Nephron (organoid): ENCODE data around the gene IL17RA.

Source experiments
- H3K27ac Mint-ChIP-seq, 3 experiments: 2 replicates each; pipeline ENCODE4 v1.8.0; 2020; ENCODE audit warnings: mixed read lengths in 3 of 3, mild to moderate bottlenecking in 2 of 3, moderate library complexity in 1 of 3
- H3K27me3 Mint-ChIP-seq: 2 replicates; pipeline ENCODE4 v1.8.0; 2021; ENCODE audit warnings: low read depth, mild to moderate bottlenecking, moderate library complexity, mixed read lengths
- H3K36me3 Mint-ChIP-seq: 2 replicates; pipeline ENCODE4 v1.8.0; 2020; ENCODE audit warnings: low read depth, mixed read lengths
- H3K4me1 Mint-ChIP-seq: 2 replicates; pipeline ENCODE4 v1.8.0; 2020; ENCODE audit warnings: mixed read lengths
- H3K4me3 Mint-ChIP-seq, 3 experiments: 2 replicates each; pipeline ENCODE4 v1.8.0; 2020; ENCODE audit warnings: mild to moderate bottlenecking in 3 of 3, mixed read lengths in 3 of 3, moderate library complexity in 2 of 3
- H3K9me3 Mint-ChIP-seq: 2 replicates; pipeline ENCODE4 v1.8.0; 2020; ENCODE audit warnings: mixed read lengths
- CTCF ChIP-seq, 3 experiments: fragments of 200-600 bp; sonication (generic); IDR thresholded peaks; one replicate each; pipeline ENCODE4 v1.5.0; 2021; ENCODE audit warnings: antibody characterized with exemption in 3 of 3; ENCODE audit not compliant: unreplicated experiment in 3 of 3

The IL17RA gene

GRCh38 chr22:17158568-17159503 lies 74.0 kb downstream of the IL17RA start, which contains the start of gene HDHD5:
HDHD5 (minus strand) TSS chr22:17159277; CDS start chr22:17159251, 26 bp downstream.
- no peak for TF ChIP-seq CTCF (IDR thresholded peaks at IDR 0.05; ENCODE audit: unreplicated experiment in 3 of 3)
- Mint-ChIP-seq H3K36me3 (no peaks in the 10 kb centered on the region), H3K27ac (peak within 1 kb of the TSS; percentile 74 to 89 (median 88)), H3K27me3 (no peaks in the 10 kb centered on the region), H3K4me3 (peak within 1 kb of the TSS; percentile 90 to 94 (median 93)), H3K9me3 (no peaks in the 10 kb centered on the region), H3K4me1 (peaks cover 12% of the 10 kb centered on the region)

- peak overlapping the region; percentile 83 to 94 (median 93) for H3K4me3 Mint-ChIP-seq
- H3K4me1 Mint-ChIP-seq: peaks cover 12% of the 10 kb centered on the region
- H3K36me3 Mint-ChIP-seq: no peaks in the 10 kb centered on the region
- TF ChIP-seq CTCF (IDR thresholded peaks at IDR 0.05; ENCODE audit: unreplicated experiment in 3 of 3): no peak
- H3K27me3 Mint-ChIP-seq: no peaks in the 10 kb centered on the region
- H3K9me3 Mint-ChIP-seq: no peaks in the 10 kb centered on the region
- peak overlapping the region; percentile 74 to 88 (median 80) for H3K27ac Mint-ChIP-seq
These were observed 74.7 kb downstream of the IL17RA start for GRCh38 chr22:17159504-17159951.

- Mint-ChIP-seq H3K9me3 (no peaks in the 10 kb centered on the region), H3K27ac (no peak overlapping the region), H3K36me3 (no peaks in the 10 kb centered on the region), H3K4me1 (peaks cover 6% of the 10 kb centered on the region), H3K4me3 (peak overlapping the region; percentile 42 to 48 (median 46)), H3K27me3 (peaks cover 3% of the 10 kb centered on the region)
- no peak for TF ChIP-seq CTCF (IDR thresholded peaks at IDR 0.05; ENCODE audit: unreplicated experiment in 3 of 3)
These were observed 77.2 kb downstream of the IL17RA start for GRCh38 chr22:17161991-17162390.

DNA sequence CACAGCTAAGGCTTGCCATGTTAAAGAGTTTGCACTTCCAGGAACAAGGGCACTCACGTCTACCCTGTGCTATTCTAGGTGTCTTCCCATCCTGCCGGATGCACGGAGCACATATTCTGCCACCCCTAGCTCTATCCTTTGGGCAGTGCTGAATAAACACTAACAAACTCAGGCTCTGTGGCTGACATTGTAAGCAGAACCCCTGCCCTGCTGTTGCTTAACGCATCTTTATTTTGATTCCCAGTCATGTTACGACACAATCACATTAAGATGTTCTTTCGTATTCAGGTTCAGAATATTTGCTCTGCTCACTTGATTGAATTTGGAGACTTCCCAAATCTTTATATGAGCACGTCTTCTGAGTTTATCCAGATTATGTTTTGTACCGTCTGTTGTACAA lies 77.9 kb downstream of the IL17RA start:
- Mint-ChIP-seq H3K27me3 (peaks cover 3% of the 10 kb centered on the region), H3K36me3 (no peaks in the 10 kb centered on the region), H3K27ac (no peak overlapping the region), H3K4me1 (peaks cover 6% of the 10 kb centered on the region), H3K9me3 (no peaks in the 10 kb centered on the region), H3K4me3 (peak overlapping the region in 2 of 3 experiments; percentile 15 to 33)
- no peak for TF ChIP-seq CTCF (IDR thresholded peaks at IDR 0.05; ENCODE audit: unreplicated experiment in 3 of 3)

DNA sequence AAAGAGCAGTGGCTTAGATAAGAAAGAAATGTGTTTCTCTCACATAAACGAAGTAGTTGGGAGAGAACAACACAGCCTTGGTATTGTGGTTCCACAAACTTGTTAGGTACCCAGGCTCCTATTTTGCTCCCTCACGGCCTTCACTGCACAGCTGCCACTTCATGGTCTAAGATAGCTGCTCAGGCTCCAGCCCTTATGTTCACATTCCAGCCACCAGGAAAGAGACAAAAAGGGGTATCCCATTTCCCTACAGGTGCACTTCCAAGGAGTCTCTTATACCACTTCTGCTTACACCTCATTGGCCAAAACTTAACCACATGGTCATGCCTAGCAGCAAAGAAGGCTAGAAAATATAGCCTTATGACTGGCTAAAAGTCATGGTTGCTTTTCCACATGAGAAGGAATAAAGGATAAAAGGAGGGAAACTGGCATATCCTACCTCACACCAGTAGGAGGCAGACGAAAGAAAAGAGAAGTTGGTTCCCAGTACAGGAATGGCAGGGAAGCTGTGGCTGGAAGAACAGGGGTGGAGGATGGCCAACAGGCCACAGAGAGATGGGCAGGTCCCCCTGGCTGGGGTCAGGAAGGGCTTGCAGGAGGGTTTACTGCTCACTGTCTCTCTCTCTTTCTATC lies 79.7 kb downstream of the IL17RA start:
- H3K36me3 Mint-ChIP-seq: no peaks in the 10 kb centered on the region
- peaks cover 6% of the 10 kb centered on the region for H3K4me1 Mint-ChIP-seq
- H3K9me3 Mint-ChIP-seq: no peaks in the 10 kb centered on the region
- no peak overlapping the region for H3K4me3 Mint-ChIP-seq
- no peak overlapping the region for H3K27ac Mint-ChIP-seq
- TF ChIP-seq CTCF (IDR thresholded peaks at IDR 0.05; ENCODE audit: unreplicated experiment in 3 of 3): peak; percentile 6 to 27 (median 11)
- H3K27me3 Mint-ChIP-seq: peaks cover 3% of the 10 kb centered on the region
